Measurements from ENCODE around the gene ATP6V1B1.

DNA sequence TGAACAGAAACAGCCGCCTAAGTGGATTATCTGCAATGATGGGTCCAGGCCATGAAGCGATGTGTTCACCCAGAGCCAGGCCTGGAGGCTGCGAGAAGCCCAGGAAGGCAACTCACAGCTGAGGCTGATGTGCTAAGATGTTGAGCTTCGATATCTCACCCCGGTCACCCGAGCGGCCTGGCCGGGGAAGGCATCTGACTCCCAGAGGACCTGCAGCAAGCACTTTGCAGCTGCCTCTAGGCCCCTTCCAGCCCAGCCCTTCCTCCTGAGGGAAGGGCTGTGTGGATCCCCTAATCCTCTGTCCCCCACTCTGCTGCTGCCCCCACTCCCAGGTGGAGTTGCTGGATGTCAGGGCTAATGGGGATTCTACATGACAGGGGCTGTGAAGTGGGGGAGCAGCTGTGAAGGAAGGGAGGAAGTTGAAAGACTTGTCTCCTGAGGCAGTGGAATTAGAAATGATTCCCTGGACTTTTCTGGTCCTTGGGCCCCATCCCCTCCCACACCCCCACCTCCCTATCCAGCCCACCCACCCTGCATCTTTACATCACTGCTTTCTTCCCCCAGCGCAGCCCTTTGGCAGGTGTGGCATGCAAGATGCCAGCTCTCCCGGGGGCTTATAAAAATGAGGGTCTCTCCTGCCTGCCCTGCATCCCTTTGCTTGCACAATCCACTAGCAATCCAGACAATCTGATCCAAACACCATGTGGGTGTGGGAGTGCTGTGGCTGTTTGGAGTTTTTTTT is 4.3 kb downstream of the ATP6V1B1 start:
- TF ChIP-seq, protein P1, sequence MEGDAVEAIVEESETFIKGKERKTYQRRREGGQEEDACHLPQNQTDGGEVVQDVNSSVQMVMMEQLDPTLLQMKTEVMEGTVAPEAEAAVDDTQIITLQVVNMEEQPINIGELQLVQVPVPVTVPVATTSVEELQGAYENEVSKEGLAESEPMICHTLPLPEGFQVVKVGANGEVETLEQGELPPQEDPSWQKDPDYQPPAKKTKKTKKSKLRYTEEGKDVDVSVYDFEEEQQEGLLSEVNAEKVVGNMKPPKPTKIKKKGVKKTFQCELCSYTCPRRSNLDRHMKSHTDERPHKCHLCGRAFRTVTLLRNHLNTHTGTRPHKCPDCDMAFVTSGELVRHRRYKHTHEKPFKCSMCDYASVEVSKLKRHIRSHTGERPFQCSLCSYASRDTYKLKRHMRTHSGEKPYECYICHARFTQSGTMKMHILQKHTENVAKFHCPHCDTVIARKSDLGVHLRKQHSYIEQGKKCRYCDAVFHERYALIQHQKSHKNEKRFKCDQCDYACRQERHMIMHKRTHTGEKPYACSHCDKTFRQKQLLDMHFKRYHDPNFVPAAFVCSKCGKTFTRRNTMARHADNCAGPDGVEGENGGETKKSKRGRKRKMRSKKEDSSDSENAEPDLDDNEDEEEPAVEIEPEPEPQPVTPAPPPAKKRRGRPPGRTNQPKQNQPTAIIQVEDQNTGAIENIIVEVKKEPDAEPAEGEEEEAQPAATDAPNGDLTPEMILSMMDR (IDR thresholded peaks at IDR 0.05; ENCODE audit: low read length): no peak
- TF ChIP-seq EZH2 (IDR thresholded peaks at IDR 0.05; ENCODE audit: borderline replicate concordance, low read length): no peak

Measured in OCI-LY1 (cell line).